DOHH2 (cell line): Measurements from ENCODE around the gene CREB5.

ENCODE experiments used
- EZH2phosphoT487 ChIP-seq: fragments of 200-600 bp; sonication (generic); IDR thresholded peaks from 2 replicates; pipeline ENCODE4 v1.6.1; 2017; ENCODE audit warnings: borderline replicate concordance, mild to moderate bottlenecking, antibody characterized with exemption, low read length, moderate library complexity, mixed read lengths
- TF ChIP-seq, protein P1 (sequence below): fragments of 200-600 bp; sonication (generic); IDR thresholded peaks from one replicate; pipeline ENCODE4 v1.5.1; 2014; ENCODE audit warnings: antibody characterized with exemption, mild to moderate bottlenecking, low read depth, low read length; ENCODE audit not compliant: poor library complexity, severe bottlenecking

DNA sequence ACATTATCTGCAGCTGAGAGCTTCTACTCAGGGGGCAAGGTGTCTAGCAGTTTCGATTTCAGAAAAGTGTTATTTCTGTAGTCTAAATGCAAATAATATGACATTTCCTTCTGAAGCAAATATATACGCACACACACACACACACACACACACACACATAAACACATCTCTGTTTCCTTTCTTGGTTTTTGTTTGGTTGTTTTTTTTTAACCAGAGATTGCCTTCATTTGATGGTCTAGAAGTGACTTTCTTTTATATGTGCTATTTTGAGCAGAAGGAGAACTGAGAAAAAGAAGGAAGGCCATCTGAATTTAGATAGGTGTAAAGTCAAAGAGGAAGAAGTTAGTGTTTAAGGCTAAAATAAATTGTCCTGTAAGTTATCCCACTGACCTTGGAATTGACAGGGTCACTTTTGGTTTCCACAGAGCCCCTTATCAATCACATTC lies 403.6 kb downstream of the CREB5 start:
- TF ChIP-seq EZH2phosphoT487: no peak
- TF ChIP-seq, protein P1, sequence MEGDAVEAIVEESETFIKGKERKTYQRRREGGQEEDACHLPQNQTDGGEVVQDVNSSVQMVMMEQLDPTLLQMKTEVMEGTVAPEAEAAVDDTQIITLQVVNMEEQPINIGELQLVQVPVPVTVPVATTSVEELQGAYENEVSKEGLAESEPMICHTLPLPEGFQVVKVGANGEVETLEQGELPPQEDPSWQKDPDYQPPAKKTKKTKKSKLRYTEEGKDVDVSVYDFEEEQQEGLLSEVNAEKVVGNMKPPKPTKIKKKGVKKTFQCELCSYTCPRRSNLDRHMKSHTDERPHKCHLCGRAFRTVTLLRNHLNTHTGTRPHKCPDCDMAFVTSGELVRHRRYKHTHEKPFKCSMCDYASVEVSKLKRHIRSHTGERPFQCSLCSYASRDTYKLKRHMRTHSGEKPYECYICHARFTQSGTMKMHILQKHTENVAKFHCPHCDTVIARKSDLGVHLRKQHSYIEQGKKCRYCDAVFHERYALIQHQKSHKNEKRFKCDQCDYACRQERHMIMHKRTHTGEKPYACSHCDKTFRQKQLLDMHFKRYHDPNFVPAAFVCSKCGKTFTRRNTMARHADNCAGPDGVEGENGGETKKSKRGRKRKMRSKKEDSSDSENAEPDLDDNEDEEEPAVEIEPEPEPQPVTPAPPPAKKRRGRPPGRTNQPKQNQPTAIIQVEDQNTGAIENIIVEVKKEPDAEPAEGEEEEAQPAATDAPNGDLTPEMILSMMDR: no peak
